GM10266 (cell line): ENCODE results near the gene GOLGA1.
"Not testable (repeated sequence)": the region's sequence is repeated elsewhere in the genome, so short reads cannot be mapped to it uniquely, and the experiment has no call there.

Experiments used
- DNase-seq: peaks from one replicate; pipeline ENCODE4 v3.0.0; 2012; ENCODE audit errors: extremely low spot score
- TF ChIP-seq, protein P1 (sequence below): IDR thresholded peaks from 2 replicates; pipeline ENCODE4 v1.5.1; 2012; ENCODE audit warnings: mild to moderate bottlenecking, low read depth; ENCODE audit not compliant: control insufficient read depth, insufficient read depth; ENCODE audit errors: missing control alignments

The GOLGA1 gene

DNA sequence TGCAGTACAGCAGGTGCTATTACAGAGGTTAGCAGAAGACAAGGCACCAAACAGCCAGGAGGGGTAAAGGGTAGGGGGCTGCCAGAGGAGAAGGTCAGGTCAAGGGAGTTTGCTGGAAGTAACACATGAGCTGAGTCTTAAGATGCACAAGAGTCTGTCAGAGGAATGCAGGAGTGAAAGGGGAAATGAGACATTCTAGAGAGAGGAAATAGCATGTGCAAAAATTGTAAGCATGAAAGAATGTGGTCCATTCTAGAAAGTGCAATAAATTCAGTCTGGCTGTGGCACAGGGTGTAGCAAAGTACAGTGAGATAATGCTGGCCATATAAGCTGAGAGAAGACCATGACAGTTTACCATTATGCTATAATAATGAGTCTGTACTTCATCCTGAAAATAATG, 6.6 kb downstream of the GOLGA1 start:
- DNase-seq = no peak
- TF ChIP-seq, protein P1, sequence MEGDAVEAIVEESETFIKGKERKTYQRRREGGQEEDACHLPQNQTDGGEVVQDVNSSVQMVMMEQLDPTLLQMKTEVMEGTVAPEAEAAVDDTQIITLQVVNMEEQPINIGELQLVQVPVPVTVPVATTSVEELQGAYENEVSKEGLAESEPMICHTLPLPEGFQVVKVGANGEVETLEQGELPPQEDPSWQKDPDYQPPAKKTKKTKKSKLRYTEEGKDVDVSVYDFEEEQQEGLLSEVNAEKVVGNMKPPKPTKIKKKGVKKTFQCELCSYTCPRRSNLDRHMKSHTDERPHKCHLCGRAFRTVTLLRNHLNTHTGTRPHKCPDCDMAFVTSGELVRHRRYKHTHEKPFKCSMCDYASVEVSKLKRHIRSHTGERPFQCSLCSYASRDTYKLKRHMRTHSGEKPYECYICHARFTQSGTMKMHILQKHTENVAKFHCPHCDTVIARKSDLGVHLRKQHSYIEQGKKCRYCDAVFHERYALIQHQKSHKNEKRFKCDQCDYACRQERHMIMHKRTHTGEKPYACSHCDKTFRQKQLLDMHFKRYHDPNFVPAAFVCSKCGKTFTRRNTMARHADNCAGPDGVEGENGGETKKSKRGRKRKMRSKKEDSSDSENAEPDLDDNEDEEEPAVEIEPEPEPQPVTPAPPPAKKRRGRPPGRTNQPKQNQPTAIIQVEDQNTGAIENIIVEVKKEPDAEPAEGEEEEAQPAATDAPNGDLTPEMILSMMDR = no peak

DNA sequence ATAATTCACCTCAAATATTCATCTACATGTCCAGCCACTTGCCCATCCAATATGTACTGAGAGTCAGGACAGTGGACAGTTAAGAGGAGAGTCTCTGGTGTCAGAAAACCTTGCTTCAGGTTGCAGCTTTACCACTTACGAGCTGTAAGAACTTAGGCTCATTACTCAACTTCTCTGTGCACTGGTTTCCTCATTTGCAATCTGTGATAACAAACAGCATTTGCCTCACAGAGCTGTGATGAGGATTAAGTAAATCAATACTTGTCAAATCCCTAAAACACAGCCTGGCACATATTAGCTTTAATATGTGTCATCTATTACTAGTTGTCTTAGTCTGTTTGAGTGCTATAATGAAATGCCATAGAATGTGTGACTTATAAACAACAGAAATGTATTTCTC, 8.6 kb downstream of the GOLGA1 start:
- no peak for DNase-seq
- TF ChIP-seq, protein P1 = no peak

DNA sequence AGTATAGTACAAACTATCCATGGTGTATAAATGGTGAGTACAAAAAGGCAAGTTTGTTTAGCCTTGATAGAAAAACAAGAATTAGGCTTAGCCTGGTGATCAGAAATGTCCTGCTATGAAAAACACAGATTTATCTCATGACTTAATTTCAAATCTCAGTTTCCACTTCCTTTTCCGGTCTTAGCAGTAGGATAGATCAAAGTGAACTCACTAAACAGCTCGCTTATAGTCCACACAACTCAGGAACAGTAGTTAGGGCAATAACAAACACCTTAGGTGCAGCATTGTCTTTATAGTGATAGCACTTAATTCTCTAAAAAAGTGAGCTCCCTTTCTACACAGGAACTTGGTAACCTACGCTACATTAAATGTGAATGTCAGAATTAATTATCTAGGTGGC, 11.4 kb downstream of the GOLGA1 start:
- TF ChIP-seq, protein P1 = no peak
- DNase-seq = no peak

DNA sequence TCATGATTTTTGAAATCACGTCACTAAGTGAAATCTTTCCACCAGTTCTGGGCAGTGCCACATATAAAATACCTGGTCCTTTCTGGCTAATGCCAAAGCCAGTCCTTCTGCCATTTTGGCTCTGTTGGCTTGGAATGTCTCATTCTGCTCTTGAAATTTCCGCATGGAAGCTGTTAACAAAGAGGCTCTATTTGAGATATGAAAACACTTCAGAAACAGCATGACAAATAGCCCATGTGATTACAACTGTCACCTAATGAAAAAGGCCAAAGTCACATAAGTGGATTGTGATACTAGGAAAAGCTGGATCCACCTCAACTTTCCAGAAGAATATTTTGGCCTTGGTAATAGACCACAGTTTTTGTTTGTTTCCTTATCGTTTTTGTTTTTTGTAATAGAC, 12.8 kb downstream of the GOLGA1 start:
- no peak for DNase-seq
- TF ChIP-seq, protein P1 = no peak

DNA sequence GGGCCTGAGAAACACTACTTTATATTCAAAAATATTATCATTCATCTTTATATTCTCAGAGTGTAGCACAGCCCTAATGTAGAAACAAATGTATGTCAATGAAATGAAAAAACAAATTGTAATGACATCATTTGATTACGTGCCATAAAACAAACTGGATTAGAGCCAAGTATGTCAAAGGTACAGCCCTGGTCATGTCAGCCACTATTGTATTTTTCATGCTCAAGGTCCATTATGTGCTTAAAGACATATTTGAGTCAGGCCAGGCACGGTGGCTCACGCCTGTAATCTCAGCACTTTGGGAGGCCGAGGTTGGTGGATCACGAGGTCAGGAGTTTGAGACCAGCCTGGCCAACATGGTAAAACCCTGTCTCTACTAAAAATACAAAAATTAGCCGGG, 20.5 kb downstream of the GOLGA1 start:
- DNase-seq = not testable (repeated sequence)

DNA sequence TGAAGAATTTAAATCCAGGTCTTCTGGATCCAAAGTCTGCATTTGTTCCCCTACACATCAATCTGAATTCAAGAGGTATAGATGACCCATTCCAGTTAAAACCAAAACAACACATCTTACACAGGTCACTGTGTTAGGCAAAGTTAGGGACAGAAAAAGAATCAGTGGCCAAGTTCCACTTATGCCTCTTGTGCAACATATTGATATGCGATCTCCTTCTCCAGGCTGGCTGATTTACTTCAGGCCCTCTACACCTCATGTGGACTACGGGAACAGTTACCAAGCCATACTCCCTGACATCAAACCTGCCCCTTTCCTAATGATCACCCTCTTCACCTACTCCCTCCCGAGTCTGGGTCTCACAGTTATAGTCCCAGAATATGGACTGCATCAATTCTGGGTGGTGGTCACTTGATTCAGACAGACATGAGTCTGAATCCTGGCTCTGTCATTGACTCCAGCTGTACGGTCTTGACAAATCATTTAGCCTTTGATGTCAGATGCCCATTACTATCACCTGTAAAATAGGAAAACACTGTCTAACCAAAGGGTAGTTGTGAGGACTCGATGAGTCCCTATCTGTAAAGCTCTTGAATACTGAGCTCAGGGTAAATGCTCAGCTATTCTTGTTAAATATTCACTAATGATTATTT, 26.0 kb downstream of the GOLGA1 start:
- TF ChIP-seq, protein P1 = no peak
- DNase-seq = no peak

DNA sequence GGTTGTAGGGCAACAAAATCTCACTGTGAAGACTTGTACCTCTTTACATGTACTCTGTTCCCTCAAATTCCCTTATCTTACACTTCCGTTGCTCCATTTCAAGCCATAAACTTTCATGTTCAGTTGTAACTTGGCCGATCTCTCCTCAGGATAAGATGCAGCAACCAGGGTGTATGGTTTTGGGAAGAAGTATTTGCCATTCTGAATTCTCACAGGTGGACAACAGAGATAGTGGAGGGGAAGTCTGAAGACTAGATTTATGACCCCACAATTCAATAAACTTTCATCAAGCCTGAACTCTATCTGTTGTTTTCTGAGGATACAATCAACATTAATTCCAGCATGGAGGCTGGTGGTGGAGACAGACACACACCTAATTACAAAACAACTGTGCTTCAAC, 27.5 kb downstream of the GOLGA1 start:
- no peak for DNase-seq
- TF ChIP-seq, protein P1 = no peak

DNA sequence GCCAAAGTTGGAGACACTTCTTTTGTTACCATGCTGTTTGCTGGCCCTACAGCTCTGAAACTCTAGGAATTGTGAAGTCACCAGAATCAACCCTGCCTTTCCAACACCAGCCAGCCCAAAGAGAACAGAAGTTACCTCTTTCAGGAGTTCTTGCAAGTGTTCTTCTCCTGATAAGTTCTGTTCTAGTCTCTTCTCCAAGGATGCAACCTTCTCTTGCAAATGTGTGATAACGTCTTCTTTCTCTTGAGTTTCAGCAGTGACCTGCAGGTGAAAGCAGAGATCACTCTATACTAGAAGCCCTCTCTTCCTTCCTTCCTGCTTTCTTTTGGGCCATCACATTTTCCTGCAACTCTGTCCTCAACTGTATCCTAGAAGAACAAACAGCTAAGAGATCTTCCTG, 29.1 kb downstream of the GOLGA1 start:
- no peak for DNase-seq

More for the DNA sequence above, 29.1 kb downstream of the GOLGA1 start:
- TF ChIP-seq, protein P1 = no peak
